Measurements from ENCODE around the gene RARB.
A peak's percentile ranks its signal among the peaks of the same experiment; 100 is the strongest.

RARB gene

GRCh38 chr3:25421747-25422146 is 6.3 kb upstream of the RARB start:
- DNase-seq (ENCODE audit: low spot score): no peak
- FAIRE-seq: no peak

GRCh38 chr3:25423780-25424588 is 4.1 kb upstream of the RARB start:
- DNase-seq (ENCODE audit: low spot score): peak; percentile 38
- FAIRE-seq: no peak

- no peak for FAIRE-seq
Observed at GRCh38 chr3:25424614-25425013, 3.4 kb upstream of the RARB start.

GRCh38 chr3:25426408-25426807 is 1.7 kb upstream of the RARB start:
- peak; percentile 26 for DNase-seq (ENCODE audit: low spot score)
- no peak for FAIRE-seq

More at GRCh38 chr3:25424614-25425013, 3.4 kb upstream of the RARB start:
- no peak for DNase-seq (ENCODE audit: low spot score)

- no peak for FAIRE-seq
Observed at GRCh38 chr3:25427155-25427554, 908 bp upstream of the RARB start.

GRCh38 chr3:25427563-25427941 is 511 bp upstream of the RARB start:
- FAIRE-seq: no peak

More at GRCh38 chr3:25427155-25427554, 908 bp upstream of the RARB start:
- DNase-seq (ENCODE audit: low spot score): no peak

GRCh38 chr3:25428789-25429335 is 799 bp downstream of the RARB start:
- FAIRE-seq (no peak), DNase-seq (ENCODE audit: low spot score) (no peak)

More at GRCh38 chr3:25427563-25427941, 511 bp upstream of the RARB start:
- DNase-seq (ENCODE audit: low spot score): no peak

GRCh38 chr3:25429361-25430286 is 1.6 kb downstream of the RARB start:
- no peak for FAIRE-seq
- DNase-seq (ENCODE audit: low spot score): no peak

- DNase-seq (ENCODE audit: low spot score) (no peak), FAIRE-seq (no peak)
Observed at GRCh38 chr3:25430287-25430934, 2.3 kb downstream of the RARB start.

GRCh38 chr3:25430935-25431770 is 3.1 kb downstream of the RARB start:
- no peak for DNase-seq (ENCODE audit: low spot score)
- no peak for FAIRE-seq

GRCh38 chr3:25432176-25432720 is 4.2 kb downstream of the RARB start:
- FAIRE-seq (no peak), DNase-seq (ENCODE audit: low spot score) (no peak)

- no peak for DNase-seq (ENCODE audit: low spot score)
- no peak for FAIRE-seq
Observed at GRCh38 chr3:25433106-25433505, 5.0 kb downstream of the RARB start.

- DNase-seq (ENCODE audit: low spot score): no peak
- no peak for FAIRE-seq
Observed at GRCh38 chr3:25433868-25434267, 5.8 kb downstream of the RARB start.

GRCh38 chr3:25437953-25438352 is 9.9 kb downstream of the RARB start:
- no peak for FAIRE-seq
- no peak for DNase-seq (ENCODE audit: low spot score)

- FAIRE-seq (no peak), DNase-seq (ENCODE audit: low spot score) (no peak)
Observed at GRCh38 chr3:25438791-25439555, 10.9 kb downstream of the RARB start.

- DNase-seq (ENCODE audit: low spot score) (no peak), FAIRE-seq (no peak)
Observed at GRCh38 chr3:25441234-25441856, 13.3 kb downstream of the RARB start.

GRCh38 chr3:25442486-25442885 is 14.4 kb downstream of the RARB start:
- no peak for FAIRE-seq

GRCh38 chr3:25444273-25444672 is 16.2 kb downstream of the RARB start:
- DNase-seq (ENCODE audit: low spot score) (no peak), FAIRE-seq (no peak)

More at GRCh38 chr3:25442486-25442885, 14.4 kb downstream of the RARB start:
- no peak for DNase-seq (ENCODE audit: low spot score)

- FAIRE-seq (no peak), DNase-seq (ENCODE audit: low spot score) (no peak)
Observed at GRCh38 chr3:25445731-25446130, 17.7 kb downstream of the RARB start.

Measured in urothelium cell line (cell line).